ENCODE data around the gene NET1. TPM values are rescaled to one million over a fixed set of nuclear protein-coding genes. Genes with fewer than 3 reads are reported as not detected.
"Not testable (repeated sequence)": the region's sequence is repeated elsewhere in the genome, so short reads cannot be mapped to it uniquely, and the experiment has no call there.

Gene NET1
- total RNA-seq, 1 donor from 2014 or later, result 57.7 TPM

DNA sequence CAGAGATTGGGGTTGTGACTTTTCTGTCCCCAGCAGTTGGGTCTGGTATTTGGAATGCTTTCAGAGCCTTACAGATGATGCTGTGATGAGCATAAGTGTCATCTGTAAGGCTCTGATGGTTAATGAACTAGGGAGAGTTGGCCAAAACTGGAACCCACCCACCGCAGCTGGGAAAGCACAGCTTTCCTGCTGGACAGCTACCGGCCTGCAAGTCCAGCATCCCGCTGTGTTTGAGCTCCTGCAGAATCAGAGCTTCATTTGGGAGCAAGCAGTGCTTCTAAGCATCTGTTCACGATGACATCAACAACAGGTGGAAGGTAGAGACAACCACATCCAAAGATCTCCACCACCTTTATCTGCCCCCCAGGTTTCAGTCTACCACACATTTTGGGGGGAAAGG, 35.9 kb upstream of the NET1 start:
- TF ChIP-seq, protein P1, sequence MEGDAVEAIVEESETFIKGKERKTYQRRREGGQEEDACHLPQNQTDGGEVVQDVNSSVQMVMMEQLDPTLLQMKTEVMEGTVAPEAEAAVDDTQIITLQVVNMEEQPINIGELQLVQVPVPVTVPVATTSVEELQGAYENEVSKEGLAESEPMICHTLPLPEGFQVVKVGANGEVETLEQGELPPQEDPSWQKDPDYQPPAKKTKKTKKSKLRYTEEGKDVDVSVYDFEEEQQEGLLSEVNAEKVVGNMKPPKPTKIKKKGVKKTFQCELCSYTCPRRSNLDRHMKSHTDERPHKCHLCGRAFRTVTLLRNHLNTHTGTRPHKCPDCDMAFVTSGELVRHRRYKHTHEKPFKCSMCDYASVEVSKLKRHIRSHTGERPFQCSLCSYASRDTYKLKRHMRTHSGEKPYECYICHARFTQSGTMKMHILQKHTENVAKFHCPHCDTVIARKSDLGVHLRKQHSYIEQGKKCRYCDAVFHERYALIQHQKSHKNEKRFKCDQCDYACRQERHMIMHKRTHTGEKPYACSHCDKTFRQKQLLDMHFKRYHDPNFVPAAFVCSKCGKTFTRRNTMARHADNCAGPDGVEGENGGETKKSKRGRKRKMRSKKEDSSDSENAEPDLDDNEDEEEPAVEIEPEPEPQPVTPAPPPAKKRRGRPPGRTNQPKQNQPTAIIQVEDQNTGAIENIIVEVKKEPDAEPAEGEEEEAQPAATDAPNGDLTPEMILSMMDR (IDR thresholded peaks at IDR 0.05; ENCODE audit: unreplicated experiment), result no peak
- Mint-ChIP-seq H3K27ac (ENCODE audit: unreplicated experiment) (no peak overlapping the region), H3K27me3 (ENCODE audit: unreplicated experiment) (peaks cover 2% of the 10 kb centered on the region)

DNA sequence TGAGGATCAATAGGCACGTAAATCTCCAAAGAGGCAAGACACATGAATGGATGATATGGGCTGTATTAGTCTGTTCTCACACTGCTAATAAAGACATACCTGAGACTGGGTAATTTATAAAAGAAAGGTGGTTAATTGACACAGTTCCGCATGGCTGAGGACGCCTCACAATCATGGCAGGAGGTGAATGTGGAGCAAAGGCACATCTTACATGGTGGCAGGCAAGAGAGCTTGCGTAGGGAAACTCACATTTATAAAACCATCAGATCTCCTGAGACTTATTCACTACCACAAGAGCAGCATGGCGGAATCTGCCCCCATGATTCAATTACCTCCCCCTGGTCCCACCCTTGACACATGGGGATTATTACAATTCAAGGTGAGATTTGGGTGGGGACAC, 33.2 kb upstream of the NET1 start:
- H3K4me3 Mint-ChIP-seq (ENCODE audit: unreplicated experiment); H3K27me3 Mint-ChIP-seq (ENCODE audit: unreplicated experiment); DNase-seq (ENCODE audit: low spot score); H3K4me1 Mint-ChIP-seq (ENCODE audit: unreplicated experiment); H3K9me3 Mint-ChIP-seq (ENCODE audit: unreplicated experiment); H3K27ac Mint-ChIP-seq (ENCODE audit: unreplicated experiment); H3K36me3 Mint-ChIP-seq (ENCODE audit: low read depth, unreplicated experiment): not testable (repeated sequence)

More for the DNA sequence above, 35.9 kb upstream of the NET1 start:
- no peaks in the 10 kb centered on the region for H3K9me3 Mint-ChIP-seq (ENCODE audit: unreplicated experiment)
- no peaks in the 10 kb centered on the region for H3K4me1 Mint-ChIP-seq (ENCODE audit: unreplicated experiment)
- DNase-seq (ENCODE audit: low spot score), result no peak
- peaks cover 7% of the 10 kb centered on the region for H3K36me3 Mint-ChIP-seq (ENCODE audit: low read depth, unreplicated experiment)
- H3K4me3 Mint-ChIP-seq (ENCODE audit: unreplicated experiment), result no peak overlapping the region

DNA sequence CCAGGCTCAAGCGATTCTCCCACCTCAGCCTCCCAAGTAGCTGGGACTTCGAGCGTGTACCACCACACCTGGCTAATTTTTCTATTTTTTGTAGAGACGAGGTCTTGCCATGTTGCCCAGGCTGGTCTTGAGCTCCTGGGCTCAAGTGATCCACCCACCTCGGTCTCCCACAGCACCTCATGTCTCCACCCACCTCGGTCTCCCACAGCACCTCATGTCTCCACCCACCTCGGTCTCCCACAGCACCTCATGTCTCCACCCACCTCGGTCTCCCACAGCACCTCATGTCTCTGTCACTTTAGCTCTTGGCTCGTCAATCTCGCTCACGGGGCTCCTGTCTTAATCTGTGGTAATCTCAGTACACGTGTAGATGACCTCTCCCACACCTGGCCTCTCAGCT, 32.0 kb upstream of the NET1 start:
- not testable (repeated sequence) for H3K4me1 Mint-ChIP-seq (ENCODE audit: unreplicated experiment); H3K4me3 Mint-ChIP-seq (ENCODE audit: unreplicated experiment)

DNA sequence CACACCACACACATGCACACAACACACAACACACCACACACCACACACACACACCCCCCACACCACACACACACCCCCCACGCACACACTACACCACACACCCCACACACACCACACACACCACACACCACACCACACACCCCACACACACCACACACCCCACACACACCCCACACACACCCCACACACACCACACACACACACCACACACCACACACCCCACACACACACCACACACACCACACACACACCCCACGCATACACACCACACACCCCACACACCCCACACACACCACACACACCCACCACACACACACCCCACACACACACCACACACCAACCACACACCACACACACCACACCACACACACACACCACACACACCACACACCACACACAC, 31.2 kb upstream of the NET1 start:
- no peak overlapping the region for H3K27ac Mint-ChIP-seq (ENCODE audit: unreplicated experiment)
- H3K27me3 Mint-ChIP-seq (ENCODE audit: unreplicated experiment), result no peaks in the 10 kb centered on the region
- H3K4me3 Mint-ChIP-seq (ENCODE audit: unreplicated experiment), result no peak overlapping the region
- TF ChIP-seq, protein P1 (IDR thresholded peaks at IDR 0.05; ENCODE audit: unreplicated experiment), result no peak
- no peaks in the 10 kb centered on the region for H3K36me3 Mint-ChIP-seq (ENCODE audit: low read depth, unreplicated experiment)
- no peak for DNase-seq (ENCODE audit: low spot score)
- H3K9me3 Mint-ChIP-seq (ENCODE audit: unreplicated experiment), result no peaks in the 10 kb centered on the region
- H3K4me1 Mint-ChIP-seq (ENCODE audit: unreplicated experiment), result no peaks in the 10 kb centered on the region

More for the DNA sequence above, 32.0 kb upstream of the NET1 start:
- H3K36me3 Mint-ChIP-seq (ENCODE audit: low read depth, unreplicated experiment); DNase-seq (ENCODE audit: low spot score); H3K27ac Mint-ChIP-seq (ENCODE audit: unreplicated experiment); H3K9me3 Mint-ChIP-seq (ENCODE audit: unreplicated experiment); H3K27me3 Mint-ChIP-seq (ENCODE audit: unreplicated experiment): not testable (repeated sequence)

DNA sequence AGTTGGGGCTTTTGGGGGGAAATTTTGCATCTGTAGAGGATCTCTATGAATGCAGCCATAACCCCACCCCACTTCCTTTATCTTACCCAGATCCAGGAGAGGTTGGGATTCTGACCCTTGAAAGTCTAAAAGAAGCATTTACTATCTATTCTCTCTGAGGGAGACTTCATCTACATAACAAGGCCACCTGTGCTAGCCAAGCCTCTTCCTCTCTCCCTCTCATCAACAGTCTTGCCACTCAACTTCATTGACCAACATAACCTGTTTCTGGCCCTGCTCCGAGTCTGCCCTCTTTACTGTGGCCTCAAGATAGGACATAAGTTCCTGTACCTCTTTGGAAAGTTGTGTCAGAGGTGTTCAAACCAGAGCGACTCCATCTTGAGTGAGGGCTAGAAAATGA, 27.1 kb upstream of the NET1 start:
- no peaks in the 10 kb centered on the region for H3K27me3 Mint-ChIP-seq (ENCODE audit: unreplicated experiment)
- peaks cover 5% of the 10 kb centered on the region for H3K36me3 Mint-ChIP-seq (ENCODE audit: low read depth, unreplicated experiment)
- no peaks in the 10 kb centered on the region for H3K4me1 Mint-ChIP-seq (ENCODE audit: unreplicated experiment)
- TF ChIP-seq, protein P1 (IDR thresholded peaks at IDR 0.05; ENCODE audit: unreplicated experiment), result no peak
- H3K9me3 Mint-ChIP-seq (ENCODE audit: unreplicated experiment), result peaks cover 6% of the 10 kb centered on the region
- H3K27ac Mint-ChIP-seq (ENCODE audit: unreplicated experiment), result no peak overlapping the region
- no peak overlapping the region for H3K4me3 Mint-ChIP-seq (ENCODE audit: unreplicated experiment)
- DNase-seq (ENCODE audit: low spot score), result no peak

DNA sequence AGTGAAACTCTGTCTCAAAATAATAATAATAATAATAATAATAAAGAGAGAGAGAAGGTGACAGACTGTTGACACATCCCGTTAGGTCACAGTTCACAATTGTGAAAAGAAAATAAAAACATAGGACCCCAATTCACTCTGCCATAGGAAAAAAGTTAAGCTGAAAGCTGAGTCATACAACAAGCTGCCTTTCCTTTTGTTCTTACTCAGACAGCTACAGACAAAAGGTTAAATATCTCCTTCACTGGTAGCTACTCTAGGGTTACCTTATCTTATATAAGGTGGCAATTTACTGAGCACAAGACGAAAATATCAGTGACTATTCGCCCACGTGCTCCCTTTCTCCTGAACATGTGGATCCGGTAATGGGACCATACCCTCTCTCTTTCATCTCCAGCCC, 25.2 kb upstream of the NET1 start:
- Mint-ChIP-seq H3K36me3 (ENCODE audit: low read depth, unreplicated experiment) (peaks cover 16% of the 10 kb centered on the region), H3K27me3 (ENCODE audit: unreplicated experiment) (no peaks in the 10 kb centered on the region), H3K4me3 (ENCODE audit: unreplicated experiment) (no peak overlapping the region), H3K9me3 (ENCODE audit: unreplicated experiment) (peaks cover 12% of the 10 kb centered on the region), H3K27ac (ENCODE audit: unreplicated experiment) (no peak overlapping the region), H3K4me1 (ENCODE audit: unreplicated experiment) (no peaks in the 10 kb centered on the region)
- no peak for DNase-seq (ENCODE audit: low spot score)
- TF ChIP-seq, protein P1 (IDR thresholded peaks at IDR 0.05; ENCODE audit: unreplicated experiment), result no peak

All from endothelial cell (in vitro differentiated cells).